Measurements from ENCODE around the gene DNAJC27. TPM values are rescaled to one million over a fixed set of nuclear protein-coding genes. Genes with fewer than 3 reads are reported as not detected.

The DNAJC27 gene
- total RNA-seq, 1 donor from 2014 or later = 7.0 TPM

- Mint-ChIP-seq H3K27ac (ENCODE audit: unreplicated experiment) (no peak overlapping the region), H3K36me3 (ENCODE audit: unreplicated experiment) (peaks cover 32% of the 10 kb centered on the region), H3K27me3 (ENCODE audit: unreplicated experiment) (no peaks in the 10 kb centered on the region), H3K4me1 (ENCODE audit: unreplicated experiment) (peaks cover 69% of the 10 kb centered on the region), H3K4me3 (ENCODE audit: unreplicated experiment) (no peak overlapping the region), H3K9me3 (ENCODE audit: unreplicated experiment) (peaks cover 6% of the 10 kb centered on the region)
- TF ChIP-seq CTCF (IDR thresholded peaks at IDR 0.05) = no peak
- no peak for DNase-seq (ENCODE audit: extremely low spot score, unreplicated experiment)
These were observed 57.8 kb downstream of the DNAJC27 start for GRCh38 chr2:24913911-24914310.

- peaks cover 33% of the 10 kb centered on the region for H3K36me3 Mint-ChIP-seq (ENCODE audit: unreplicated experiment)
- no peak overlapping the region for H3K27ac Mint-ChIP-seq (ENCODE audit: unreplicated experiment)
- no peak for DNase-seq (ENCODE audit: extremely low spot score, unreplicated experiment)
- H3K4me1 Mint-ChIP-seq (ENCODE audit: unreplicated experiment) = peaks cover 61% of the 10 kb centered on the region
- H3K4me3 Mint-ChIP-seq (ENCODE audit: unreplicated experiment) = no peak overlapping the region
- H3K27me3 Mint-ChIP-seq (ENCODE audit: unreplicated experiment) = no peaks in the 10 kb centered on the region
- no peak for TF ChIP-seq CTCF (IDR thresholded peaks at IDR 0.05)
- H3K9me3 Mint-ChIP-seq (ENCODE audit: unreplicated experiment) = peaks cover 6% of the 10 kb centered on the region
These were observed 58.8 kb downstream of the DNAJC27 start for GRCh38 chr2:24912986-24913385.

GRCh38 chr2:24912523-24912922 is 59.2 kb downstream of the DNAJC27 start:
- Mint-ChIP-seq H3K4me1 (ENCODE audit: unreplicated experiment) (peaks cover 56% of the 10 kb centered on the region), H3K36me3 (ENCODE audit: unreplicated experiment) (peaks cover 33% of the 10 kb centered on the region), H3K9me3 (ENCODE audit: unreplicated experiment) (peaks cover 6% of the 10 kb centered on the region), H3K4me3 (ENCODE audit: unreplicated experiment) (no peak overlapping the region), H3K27me3 (ENCODE audit: unreplicated experiment) (no peaks in the 10 kb centered on the region), H3K27ac (ENCODE audit: unreplicated experiment) (no peak overlapping the region)
- no peak for DNase-seq (ENCODE audit: extremely low spot score, unreplicated experiment)
- TF ChIP-seq CTCF (IDR thresholded peaks at IDR 0.05) = no peak

GRCh38 chr2:24910245-24910644 is 61.5 kb downstream of the DNAJC27 start:
- no peak for DNase-seq (ENCODE audit: extremely low spot score, unreplicated experiment)
- H3K4me3 Mint-ChIP-seq (ENCODE audit: unreplicated experiment) = no peak overlapping the region
- H3K4me1 Mint-ChIP-seq (ENCODE audit: unreplicated experiment) = peaks cover 37% of the 10 kb centered on the region
- no peaks in the 10 kb centered on the region for H3K27me3 Mint-ChIP-seq (ENCODE audit: unreplicated experiment)
- peaks cover 33% of the 10 kb centered on the region for H3K36me3 Mint-ChIP-seq (ENCODE audit: unreplicated experiment)
- no peak overlapping the region for H3K27ac Mint-ChIP-seq (ENCODE audit: unreplicated experiment)
- no peak for TF ChIP-seq CTCF (IDR thresholded peaks at IDR 0.05)
- peaks cover 6% of the 10 kb centered on the region for H3K9me3 Mint-ChIP-seq (ENCODE audit: unreplicated experiment)

- TF ChIP-seq CTCF (IDR thresholded peaks at IDR 0.05) = no peak
- Mint-ChIP-seq H3K36me3 (ENCODE audit: unreplicated experiment) (peaks cover 29% of the 10 kb centered on the region), H3K27ac (ENCODE audit: unreplicated experiment) (no peak overlapping the region), H3K4me3 (ENCODE audit: unreplicated experiment) (no peak overlapping the region), H3K4me1 (ENCODE audit: unreplicated experiment) (peaks cover 31% of the 10 kb centered on the region), H3K9me3 (ENCODE audit: unreplicated experiment) (peaks cover 6% of the 10 kb centered on the region), H3K27me3 (ENCODE audit: unreplicated experiment) (no peaks in the 10 kb centered on the region)
- DNase-seq (ENCODE audit: extremely low spot score, unreplicated experiment) = no peak
These were observed 62.1 kb downstream of the DNAJC27 start for GRCh38 chr2:24909555-24910177.

All from osteocyte (in vitro differentiated cells).